HUES64 (cell line): Measurements from ENCODE around the gene BICDL1.

Experiments used
- H3K27ac ChIP-seq: 2 replicates; pipeline ENCODE4 v1.7.0; 2013; ENCODE audit warnings: low read depth, low read length, inconsistent platforms
- H3K27me3 ChIP-seq: 2 replicates; pipeline ENCODE4 v1.6.1; 2013; ENCODE audit warnings: mild to moderate bottlenecking, low read length; ENCODE audit not compliant: insufficient read depth
- H3K36me3 ChIP-seq: 2 replicates; pipeline ENCODE4 v1.6.1; 2013; ENCODE audit warnings: mild to moderate bottlenecking, low read length; ENCODE audit not compliant: insufficient read depth
- H3K4me1 ChIP-seq: 2 replicates; pipeline ENCODE4 v1.6.1; 2013; ENCODE audit warnings: mild to moderate bottlenecking, low read length, moderate library complexity; ENCODE audit not compliant: insufficient read depth
- H3K4me3 ChIP-seq: 2 replicates; pipeline ENCODE4 v1.5.1; 2013; ENCODE audit warnings: mild to moderate bottlenecking, low read length, moderate library complexity
- H3K9ac ChIP-seq: 2 replicates; pipeline ENCODE4 v1.6.1; 2013; ENCODE audit warnings: mild to moderate bottlenecking, low read depth, low read length
- H3K9me3 ChIP-seq: 2 replicates; pipeline ENCODE4 v1.6.1; 2013; ENCODE audit warnings: low read depth, low read length; ENCODE audit not compliant: insufficient read depth
- WGBS: fragments of 150-250, 120-280 bp; methylation state at CpG from one replicate; pipeline ENCODE4 v1.1.7; 2013; ENCODE audit warnings: missing lambda C conversion rate; 5-methylcytosine and 5-hydroxymethylcytosine counted together

The BICDL1 gene

GRCh38 chr12:120085920-120086645, 97.0 kb downstream of the BICDL1 start:
- Histone ChIP-seq H3K9me3 (no peaks in the 10 kb centered on the region), H3K4me3 (peak overlapping the region; percentile 38; the same call in 1 of the 2 replicates), H3K27me3 (no peaks in the 10 kb centered on the region), H3K9ac (peak overlapping the region; percentile 82), H3K27ac (peak overlapping the region; percentile 96), H3K4me1 (peaks cover 24% of the 10 kb centered on the region), H3K36me3 (no peaks in the 10 kb centered on the region)
- WGBS, result 69% methylated on average over 4 of the region's 6 CpGs

GRCh38 chr12:120086801-120087621, 98.0 kb downstream of the BICDL1 start:
- H3K9ac ChIP-seq, result peak overlapping the region; percentile 82
- H3K27me3 ChIP-seq, result no peaks in the 10 kb centered on the region
- H3K36me3 ChIP-seq, result 0 out of 2 replicates have a peak, but pooled peaks cover 3% of the 10 kb centered on the region
- peak overlapping the region; percentile 47 for H3K4me3 ChIP-seq
- 2% methylated on average over 55 of the region's 55 CpGs for WGBS
- H3K4me1 ChIP-seq, result peaks cover 24% of the 10 kb centered on the region
- no peaks in the 10 kb centered on the region for H3K9me3 ChIP-seq
- peak overlapping the region; percentile 96 for H3K27ac ChIP-seq

- Histone ChIP-seq H3K36me3 (0 out of 2 replicates have a peak, but pooled peaks cover 3% of the 10 kb centered on the region), H3K9me3 (no peaks in the 10 kb centered on the region), H3K27me3 (no peaks in the 10 kb centered on the region), H3K4me3 (no peak overlapping the region), H3K4me1 (peaks cover 40% of the 10 kb centered on the region), H3K9ac (no peak overlapping the region), H3K27ac (no peak overlapping the region)
- WGBS, result 88% methylated on average over 8 of the region's 8 CpGs
Measured at GRCh38 chr12:120089105-120089504, 100.1 kb downstream of the BICDL1 start.

- Histone ChIP-seq H3K4me1 (peaks cover 46% of the 10 kb centered on the region), H3K27me3 (no peaks in the 10 kb centered on the region), H3K27ac (no peak overlapping the region), H3K9ac (no peak overlapping the region), H3K9me3 (no peaks in the 10 kb centered on the region), H3K4me3 (no peak overlapping the region), H3K36me3 (0 out of 2 replicates have a peak, but pooled peaks cover 3% of the 10 kb centered on the region)
- WGBS, result 92% methylated on average over 2 of the region's 2 CpGs
Measured at GRCh38 chr12:120089796-120090195, 100.8 kb downstream of the BICDL1 start.

GRCh38 chr12:120090206-120090605, 101.2 kb downstream of the BICDL1 start:
- no peak overlapping the region for H3K27ac ChIP-seq
- no peak overlapping the region for H3K9ac ChIP-seq
- 90% methylated on average over 3 of the region's 3 CpGs for WGBS
- H3K9me3 ChIP-seq, result no peaks in the 10 kb centered on the region
- H3K36me3 ChIP-seq, result 0 out of 2 replicates have a peak, but pooled peaks cover 3% of the 10 kb centered on the region
- H3K4me3 ChIP-seq, result no peak overlapping the region
- H3K4me1 ChIP-seq, result peaks cover 49% of the 10 kb centered on the region
- H3K27me3 ChIP-seq, result no peaks in the 10 kb centered on the region

GRCh38 chr12:120090626-120091295, 101.7 kb downstream of the BICDL1 start:
- peaks cover 47% of the 10 kb centered on the region for H3K4me1 ChIP-seq
- no peaks in the 10 kb centered on the region for H3K27me3 ChIP-seq
- no peak overlapping the region for H3K9ac ChIP-seq
- WGBS, result 95% methylated on average over 18 of the region's 19 CpGs
- H3K36me3 ChIP-seq, result 0 out of 2 replicates have a peak, but pooled peaks cover 3% of the 10 kb centered on the region
- no peak overlapping the region for H3K4me3 ChIP-seq
- no peaks in the 10 kb centered on the region for H3K9me3 ChIP-seq
- no peak overlapping the region for H3K27ac ChIP-seq

- Histone ChIP-seq H3K9ac (no peak overlapping the region), H3K36me3 (peaks cover 3% of the 10 kb centered on the region; the same call in 1 of the 2 replicates), H3K9me3 (no peaks in the 10 kb centered on the region), H3K27ac (no peak overlapping the region), H3K27me3 (no peaks in the 10 kb centered on the region), H3K4me3 (no peak overlapping the region), H3K4me1 (peaks cover 40% of the 10 kb centered on the region)
- WGBS, result 91% methylated on average over 12 of the region's 12 CpGs
Measured at GRCh38 chr12:120091371-120092090, 102.5 kb downstream of the BICDL1 start.

GRCh38 chr12:120092551-120093335, 103.7 kb downstream of the BICDL1 start:
- peak overlapping the region; percentile 48 for H3K9ac ChIP-seq
- H3K36me3 ChIP-seq, result peaks cover 12% of the 10 kb centered on the region
- no peaks in the 10 kb centered on the region for H3K27me3 ChIP-seq
- H3K4me3 ChIP-seq, result no peak overlapping the region
- peak overlapping the region; percentile 87 for H3K27ac ChIP-seq
- WGBS, result 85% methylated on average over 23 of the region's 23 CpGs
- peaks cover 33% of the 10 kb centered on the region for H3K4me1 ChIP-seq
- H3K9me3 ChIP-seq, result no peaks in the 10 kb centered on the region

- 54% methylated on average over 4 of the region's 4 CpGs for WGBS
- Histone ChIP-seq H3K4me1 (peaks cover 32% of the 10 kb centered on the region), H3K9ac (peak overlapping the region; percentile 48), H3K36me3 (peaks cover 15% of the 10 kb centered on the region), H3K4me3 (no peak overlapping the region), H3K27me3 (no peaks in the 10 kb centered on the region), H3K27ac (peak overlapping the region; percentile 87), H3K9me3 (no peaks in the 10 kb centered on the region)
Measured at GRCh38 chr12:120093336-120093591, 104.2 kb downstream of the BICDL1 start.
